Measurements from ENCODE around the gene KCNQ2. TPM values are rescaled to one million over a fixed set of nuclear protein-coding genes. Genes with fewer than 3 reads are reported as not detected.

Gene KCNQ2
- total RNA-seq, 2 donors from 2014 or later = 0.33 TPM; not detected in 1

DNA sequence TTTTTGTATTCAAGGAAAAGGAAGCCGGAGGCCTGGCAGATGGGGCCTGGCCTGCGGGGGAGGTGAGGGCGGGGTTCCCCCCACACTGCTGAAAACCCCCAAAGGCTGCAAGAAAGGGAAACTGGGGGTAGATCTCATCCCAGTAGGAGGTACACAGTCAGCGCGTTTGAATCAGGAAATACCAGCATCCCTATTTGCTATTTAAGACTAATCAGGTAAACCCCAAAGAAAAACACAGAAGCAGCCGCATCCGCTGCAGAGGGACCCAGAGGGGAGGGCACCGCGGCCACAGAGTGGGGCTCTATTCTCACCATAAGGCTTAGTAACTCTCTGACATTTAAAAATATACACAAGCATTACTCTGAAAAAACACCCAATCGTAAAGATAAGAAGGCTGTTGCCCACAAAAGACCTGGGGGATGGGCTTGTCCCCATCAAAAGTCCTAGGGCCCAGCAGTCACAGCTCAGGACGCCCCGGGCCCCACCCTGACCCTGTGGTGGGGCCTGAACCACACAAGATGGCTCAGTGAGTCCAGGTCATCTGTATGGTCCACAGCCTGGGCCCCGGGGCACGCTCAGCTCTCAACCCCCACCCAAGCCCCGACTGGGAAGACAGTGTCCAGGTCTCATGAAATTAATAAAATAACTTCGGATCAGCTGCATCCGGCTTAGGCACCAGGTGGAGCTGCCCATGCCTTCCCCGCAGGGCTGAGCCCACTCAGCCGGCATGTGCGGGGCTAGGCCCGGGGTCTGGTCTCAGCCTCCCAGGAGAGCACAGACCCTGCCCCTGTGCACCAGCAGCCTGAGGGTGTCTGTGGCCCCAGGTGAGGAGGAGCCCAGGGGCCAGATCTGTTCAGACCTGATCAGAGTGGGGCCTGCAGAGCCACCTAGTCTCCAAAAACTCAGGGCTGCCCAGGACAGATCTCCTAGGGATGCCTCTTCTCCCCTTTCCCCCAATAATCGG lies 31.0 kb downstream of the KCNQ2 start:
- peak overlapping the region; percentile 24 to 45 for H3K27ac Mint-ChIP-seq
- ATAC-seq (peak; percentile 54 to 81), DNase-seq (ENCODE audit: low spot score in 2 of 2) (peak in 1 of 2 donors; percentile 62)
- H3K36me3 Mint-ChIP-seq = no peaks in the 10 kb centered on the region
- H3K9me3 Mint-ChIP-seq = peaks cover 6 to 7% of the 10 kb centered on the region in 2 donors

DNA sequence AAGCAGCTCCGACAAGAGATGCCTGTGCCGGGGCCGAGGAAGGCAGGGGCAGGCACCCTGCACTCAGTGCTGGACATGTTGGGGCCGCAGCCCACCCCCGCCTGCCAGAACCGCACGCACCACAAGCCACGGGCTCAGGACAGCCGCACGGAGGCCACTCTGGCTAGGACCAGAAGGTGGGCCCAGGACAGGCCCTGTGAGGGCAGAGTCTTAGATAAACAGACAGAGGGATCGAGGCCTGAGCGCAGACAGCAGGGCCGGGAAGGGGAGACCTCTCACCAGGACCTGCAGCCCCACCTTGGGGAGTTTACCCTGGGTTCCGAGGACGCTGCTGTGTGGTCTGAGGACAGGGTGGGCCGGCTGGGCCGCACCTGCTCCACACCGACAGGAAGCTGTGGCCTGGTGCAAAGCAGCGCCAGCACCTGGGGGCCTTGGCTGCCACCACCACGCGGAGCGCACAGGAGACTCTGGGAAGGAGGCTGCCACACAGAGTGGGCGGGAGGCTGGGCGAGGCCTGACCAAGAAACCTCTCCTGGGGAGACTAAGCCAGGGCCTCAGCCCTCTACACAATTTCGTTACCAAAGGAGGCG lies 32.0 kb downstream of the KCNQ2 start:
- ATAC-seq = no peak
- Mint-ChIP-seq H3K36me3 (no peaks in the 10 kb centered on the region), H3K27ac (no peak overlapping the region), H3K9me3 (peaks cover 6 to 7% of the 10 kb centered on the region in 2 donors)
- no peak for DNase-seq (ENCODE audit: low spot score in 2 of 2)

DNA sequence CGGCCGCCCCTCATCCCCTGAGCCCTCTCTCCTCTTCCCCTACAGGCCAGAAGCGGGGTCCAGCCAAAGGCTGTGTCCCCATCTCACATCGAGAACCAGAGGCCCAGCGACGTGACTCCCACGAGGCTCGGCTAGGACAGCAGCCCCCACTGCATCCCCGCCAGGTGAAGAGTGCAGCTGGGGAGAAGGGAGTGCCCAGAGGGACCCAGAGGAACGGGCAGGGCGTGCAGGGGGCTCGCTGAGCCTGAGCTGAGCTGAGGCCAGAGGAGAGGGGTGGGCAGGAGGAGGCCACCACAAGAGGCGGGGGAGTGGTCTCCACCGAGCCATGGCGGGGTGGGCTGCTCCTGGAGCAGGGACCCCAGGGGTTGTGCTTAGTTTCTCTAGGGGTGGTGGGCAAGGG lies 32.6 kb downstream of the KCNQ2 start:
- Mint-ChIP-seq H3K27ac (no peak overlapping the region), H3K9me3 (peaks cover 6 to 7% of the 10 kb centered on the region in 2 donors), H3K36me3 (no peaks in the 10 kb centered on the region)
- DNase-seq (ENCODE audit: low spot score in 2 of 2) = no peak
- ATAC-seq = no peak

DNA sequence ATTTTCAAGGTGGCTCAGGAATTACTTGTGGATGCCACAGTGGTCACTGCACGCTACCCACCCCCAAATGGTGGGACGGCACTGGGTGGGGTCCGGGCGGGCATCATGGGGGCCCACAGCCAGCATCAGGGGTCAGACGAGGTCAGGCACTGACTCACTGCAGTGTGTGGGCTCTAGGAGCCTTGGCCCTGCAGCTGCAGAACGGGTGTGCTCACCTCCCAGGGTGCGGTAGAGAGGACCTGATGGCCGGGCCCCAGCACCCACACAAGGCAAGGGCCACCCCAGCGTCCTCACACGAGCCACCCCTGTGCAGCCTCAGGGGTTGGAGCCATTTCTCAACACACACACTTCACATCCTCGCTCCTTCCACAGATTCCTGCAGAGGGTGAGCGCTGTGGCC lies 34.3 kb downstream of the KCNQ2 start:
- peaks cover 4 to 5% of the 10 kb centered on the region in 2 donors for H3K9me3 Mint-ChIP-seq
- no peak overlapping the region for H3K27ac Mint-ChIP-seq
- no peak for ATAC-seq
- no peak for DNase-seq (ENCODE audit: low spot score in 2 of 2)
- no peaks in the 10 kb centered on the region for H3K36me3 Mint-ChIP-seq

DNA sequence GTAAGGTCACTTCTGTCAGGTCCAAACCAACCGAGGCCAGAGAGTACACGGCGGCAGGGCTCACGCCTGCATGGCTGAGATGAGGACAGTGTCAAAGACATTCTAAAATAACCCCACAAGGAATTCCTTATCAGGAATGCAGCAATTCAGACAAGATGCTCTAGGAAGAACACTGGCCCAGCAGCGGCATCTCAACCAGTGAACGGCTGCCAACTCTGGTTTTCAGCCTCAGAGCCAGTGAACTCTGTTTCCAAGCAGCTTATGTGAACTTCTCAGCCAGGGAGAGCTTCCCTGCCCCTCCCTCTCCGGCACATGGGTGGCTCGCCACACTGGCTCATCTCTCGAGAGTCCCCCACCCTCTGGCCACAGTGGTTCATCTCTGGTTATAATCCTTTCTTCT lies 36.9 kb downstream of the KCNQ2 start:
- Mint-ChIP-seq H3K27ac (no peak overlapping the region), H3K36me3 (no peaks in the 10 kb centered on the region), H3K9me3 (no peaks in the 10 kb centered on the region)
- ATAC-seq (no peak), DNase-seq (ENCODE audit: low spot score in 2 of 2) (no peak)

DNA sequence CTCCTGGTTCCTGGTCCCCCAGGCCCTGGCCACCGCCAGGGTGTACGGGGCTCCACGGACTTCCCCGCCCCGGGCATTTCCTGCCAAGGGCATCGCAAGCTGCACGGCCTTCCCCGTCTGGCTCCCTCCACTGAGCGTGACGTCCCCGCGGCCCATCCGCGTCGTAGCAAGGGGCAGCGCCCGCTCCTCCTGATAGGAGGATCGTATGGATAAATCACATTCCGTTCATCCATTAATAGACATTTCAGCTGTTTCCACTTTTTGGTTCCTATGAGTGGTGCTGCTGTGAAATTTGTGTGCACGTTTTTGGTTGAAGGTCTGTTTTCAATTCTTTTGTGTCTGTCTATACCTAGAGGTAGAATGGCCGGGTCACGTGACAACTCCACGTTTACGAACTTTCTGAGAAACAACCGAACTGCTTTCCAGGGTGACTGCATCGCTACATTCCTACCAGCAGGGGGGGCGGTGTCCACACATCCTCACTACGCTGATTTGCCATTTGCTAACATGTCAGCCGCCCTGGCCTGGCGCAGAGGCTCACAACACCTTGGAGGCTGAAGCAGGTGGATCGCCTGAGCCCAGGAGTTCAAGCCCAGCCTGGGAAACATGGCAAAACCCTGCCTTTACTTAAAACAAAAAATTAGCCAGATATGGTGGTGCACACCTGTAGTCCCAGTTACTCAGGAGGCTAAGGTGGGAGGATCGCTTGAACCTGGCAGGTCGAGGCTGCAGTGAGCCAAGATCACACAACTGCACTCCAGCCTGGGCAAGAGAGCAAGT lies 37.7 kb downstream of the KCNQ2 start:
- DNase-seq (ENCODE audit: low spot score in 2 of 2) (peak; percentile 76 to 80), ATAC-seq (peak; percentile 60 to 72)
- Mint-ChIP-seq H3K9me3 (no peaks in the 10 kb centered on the region), H3K27ac (peak overlapping the region in 1 of 2 donors; percentile 51), H3K36me3 (no peaks in the 10 kb centered on the region)

DNA sequence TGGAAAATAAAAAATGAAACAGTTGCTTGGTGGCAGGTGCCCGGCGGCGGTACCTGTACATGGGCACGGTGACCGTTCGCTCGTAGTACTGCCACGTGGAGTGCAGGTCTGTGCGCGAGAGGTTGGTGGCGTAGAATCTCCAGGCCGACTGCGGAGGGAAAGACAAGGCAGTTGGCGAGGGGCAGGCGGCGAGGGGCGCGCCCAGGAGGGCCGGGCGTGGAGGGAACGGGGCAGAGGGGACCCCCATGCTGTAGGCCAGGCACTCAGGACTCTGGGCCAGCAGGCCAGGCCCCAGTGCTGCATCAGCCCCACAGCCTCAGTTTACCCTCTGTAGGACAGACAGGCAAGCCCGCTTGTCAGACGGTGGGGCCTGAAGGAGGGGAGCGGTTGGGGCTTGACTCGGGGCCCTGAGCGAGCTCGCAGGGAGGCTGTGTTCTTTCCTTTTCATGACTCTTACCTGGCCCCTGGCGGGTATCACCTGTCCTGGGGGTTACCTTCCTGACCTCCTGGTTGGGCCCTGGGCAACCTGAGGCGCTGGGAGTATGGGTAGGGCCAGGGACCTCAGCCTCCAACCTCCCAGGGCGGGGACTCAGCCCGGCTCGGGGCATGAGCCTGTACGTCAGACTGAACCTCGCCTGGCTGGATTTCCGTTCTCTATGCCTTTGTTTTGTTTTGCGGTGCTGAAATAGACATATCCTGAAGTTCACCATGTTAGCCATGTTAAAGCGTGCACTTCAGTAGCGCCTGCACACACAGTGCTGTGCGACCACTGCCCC lies 38.5 kb downstream of the KCNQ2 start:
- H3K36me3 Mint-ChIP-seq = no peaks in the 10 kb centered on the region
- peak; percentile 26 to 42 for ATAC-seq
- H3K27ac Mint-ChIP-seq = peak overlapping the region in 1 of 2 donors; percentile 51
- DNase-seq (ENCODE audit: low spot score in 2 of 2) = peak in 1 of 2 donors; percentile 18
- H3K9me3 Mint-ChIP-seq = no peaks in the 10 kb centered on the region

DNA sequence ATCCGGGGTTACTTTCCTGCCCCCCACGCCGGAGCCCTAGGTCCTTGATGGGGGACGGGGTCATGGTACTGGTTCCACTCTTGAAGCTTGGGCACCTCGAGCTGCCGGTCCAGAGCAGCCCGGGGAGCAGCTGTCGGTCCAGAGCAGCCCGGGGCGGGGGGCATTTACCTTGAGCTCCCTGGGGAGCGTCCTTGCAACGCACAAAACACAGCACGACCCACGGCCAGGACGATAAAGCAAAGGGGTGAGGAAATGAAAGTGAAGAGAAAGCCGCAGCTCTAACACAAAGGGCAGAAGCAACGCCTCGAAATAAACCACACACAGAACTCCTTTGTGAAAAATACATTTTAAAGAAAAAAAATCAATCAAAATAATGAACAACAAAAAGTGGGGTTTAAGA lies 39.1 kb downstream of the KCNQ2 start:
- H3K27ac Mint-ChIP-seq = no peak overlapping the region
- no peaks in the 10 kb centered on the region for H3K36me3 Mint-ChIP-seq
- ATAC-seq = no peak

DNA sequence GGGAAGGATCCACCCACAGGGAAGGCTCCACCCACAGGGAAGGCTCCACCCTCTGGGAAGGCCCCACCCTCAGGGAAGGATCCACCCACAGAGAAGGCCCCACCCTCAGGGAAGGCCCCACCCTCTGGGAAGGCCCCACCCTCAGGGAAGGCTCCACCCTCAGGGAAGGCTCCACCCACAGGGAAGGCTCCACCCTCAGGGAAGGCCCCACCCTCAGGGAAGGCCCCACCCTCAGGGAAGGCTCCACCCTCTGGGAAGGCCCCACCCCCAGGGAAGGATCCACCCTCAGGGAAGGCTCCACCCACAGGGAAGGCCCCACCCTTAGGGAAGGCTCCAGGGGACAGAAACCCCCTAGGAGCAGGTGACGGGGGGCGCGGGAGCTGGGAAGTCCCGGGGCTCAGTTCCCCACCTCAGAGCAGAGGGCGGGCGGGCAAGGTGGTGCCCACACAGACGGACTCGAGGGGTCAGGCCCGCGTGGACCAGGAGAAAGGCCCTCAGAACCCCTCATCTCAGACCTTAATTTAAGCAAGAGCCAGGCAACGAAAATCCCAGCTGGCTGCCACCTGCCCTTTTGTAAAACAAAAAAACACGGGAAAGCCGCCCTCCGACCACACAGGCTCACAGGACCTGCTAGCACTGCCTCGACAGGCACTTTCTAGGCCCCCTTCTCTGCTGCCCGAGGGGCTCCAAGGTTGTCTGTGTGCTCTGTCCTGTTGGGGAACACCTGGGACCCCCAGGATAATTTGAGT lies 39.7 kb downstream of the KCNQ2 start:
- DNase-seq (ENCODE audit: low spot score in 2 of 2) = no peak
- no peaks in the 10 kb centered on the region for H3K36me3 Mint-ChIP-seq
- no peak overlapping the region for H3K27ac Mint-ChIP-seq
- H3K9me3 Mint-ChIP-seq = no peaks in the 10 kb centered on the region
- ATAC-seq = no peak

More for the DNA sequence above, 39.1 kb downstream of the KCNQ2 start:
- DNase-seq (ENCODE audit: low spot score in 2 of 2) = no peak
- no peaks in the 10 kb centered on the region for H3K9me3 Mint-ChIP-seq

DNA sequence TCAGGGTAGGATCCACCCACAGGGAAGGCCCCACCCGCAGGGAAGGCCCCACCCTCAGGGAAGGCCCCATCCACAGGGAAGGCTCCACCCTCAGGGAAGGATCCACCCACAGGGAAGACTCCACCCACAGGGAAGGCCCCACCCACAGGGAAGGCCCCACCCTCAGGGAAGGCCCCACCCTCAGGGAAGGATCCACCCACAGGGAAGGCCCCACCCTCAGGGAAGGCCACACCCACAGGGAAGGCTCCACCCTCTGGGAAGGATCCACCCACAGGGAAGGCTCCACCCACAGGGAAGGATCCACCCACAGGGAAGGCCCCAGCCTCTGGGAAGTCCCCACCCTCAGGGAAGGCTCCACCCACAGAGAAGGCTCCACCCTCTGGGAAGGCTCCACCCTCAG lies 40.5 kb downstream of the KCNQ2 start:
- ATAC-seq = no peak
- Mint-ChIP-seq H3K27ac (no peak overlapping the region), H3K36me3 (no peaks in the 10 kb centered on the region), H3K9me3 (no peaks in the 10 kb centered on the region)
- no peak for DNase-seq (ENCODE audit: low spot score in 2 of 2)

DNA sequence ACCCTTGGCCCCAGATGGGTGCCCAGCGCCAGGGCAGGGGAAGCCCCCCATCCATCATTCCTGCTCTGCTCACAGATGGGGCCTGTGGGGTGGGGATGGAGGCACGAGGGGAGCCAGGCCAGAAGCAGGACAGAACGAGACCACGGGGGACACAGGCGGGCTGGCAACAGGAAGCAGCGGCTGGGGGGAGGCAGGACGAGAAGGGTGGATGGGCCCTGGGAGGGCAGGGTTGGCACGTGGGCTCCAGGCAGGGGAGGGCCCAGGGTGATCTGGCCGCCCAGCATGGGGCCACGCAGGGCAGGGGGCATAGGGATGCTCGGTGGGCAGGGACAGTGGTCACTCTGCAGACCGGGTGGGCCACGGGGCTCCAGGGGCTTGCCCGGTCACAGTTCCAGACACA lies 41.6 kb downstream of the KCNQ2 start:
- no peaks in the 10 kb centered on the region for H3K36me3 Mint-ChIP-seq
- no peaks in the 10 kb centered on the region for H3K9me3 Mint-ChIP-seq
- ATAC-seq (no peak), DNase-seq (ENCODE audit: low spot score in 2 of 2) (no peak)
- no peak overlapping the region for H3K27ac Mint-ChIP-seq

DNA sequence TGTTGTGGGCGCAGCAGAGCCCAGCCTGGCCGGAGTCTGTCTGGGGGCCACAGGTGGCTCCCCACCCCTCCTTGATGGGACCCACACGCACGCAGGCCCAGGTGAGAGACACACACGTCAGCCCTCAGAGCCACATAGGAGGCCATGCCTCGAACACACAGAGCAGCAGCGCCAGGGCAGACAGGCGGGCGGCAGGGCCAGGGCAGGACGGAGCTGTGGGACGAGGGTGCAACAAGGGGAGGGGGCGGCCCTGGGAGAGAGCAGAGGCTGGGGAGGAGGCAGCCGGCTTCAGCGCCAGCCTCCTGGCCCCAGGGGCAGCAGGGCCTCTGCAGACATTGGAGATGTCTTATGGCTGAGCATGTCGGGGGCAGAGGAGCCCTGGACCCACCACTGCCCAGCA lies 42.5 kb downstream of the KCNQ2 start:
- no peak for DNase-seq (ENCODE audit: low spot score in 2 of 2)
- no peak overlapping the region for H3K27ac Mint-ChIP-seq
- no peaks in the 10 kb centered on the region for H3K36me3 Mint-ChIP-seq
- no peaks in the 10 kb centered on the region for H3K9me3 Mint-ChIP-seq
- ATAC-seq = no peak

DNA sequence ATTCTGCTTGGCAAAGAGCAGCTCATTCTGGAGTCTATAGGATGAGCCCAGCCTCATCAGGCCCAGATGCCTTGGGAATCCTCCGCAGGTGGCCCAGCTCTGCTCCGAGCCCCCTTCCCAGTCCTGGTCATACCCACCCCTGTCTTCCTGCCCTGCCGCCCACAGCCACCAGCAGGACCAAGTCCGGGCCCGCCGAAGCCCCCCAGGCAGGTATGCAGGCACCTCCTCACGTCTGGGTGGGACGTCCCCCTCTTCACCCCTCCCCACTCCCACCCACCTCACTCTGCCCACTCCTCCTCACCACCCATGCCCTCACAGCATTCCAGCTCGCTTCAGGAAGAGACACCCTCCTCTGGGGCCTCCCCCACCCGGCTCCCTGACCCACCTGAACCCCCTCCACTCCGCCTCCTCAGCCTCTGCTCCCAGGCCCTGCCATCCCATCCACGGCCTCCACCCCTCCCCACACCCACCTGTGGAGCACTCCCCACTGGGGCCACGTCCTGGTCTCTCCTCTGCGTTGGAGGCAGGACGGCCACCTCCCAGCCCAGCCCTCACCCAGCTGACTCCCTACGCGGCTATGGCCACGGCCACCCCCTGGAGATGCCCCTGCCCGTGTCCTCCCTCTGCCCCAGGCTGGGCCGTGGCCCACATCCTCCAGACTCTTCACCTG lies 43.4 kb downstream of the KCNQ2 start:
- no peaks in the 10 kb centered on the region for H3K36me3 Mint-ChIP-seq
- DNase-seq (ENCODE audit: low spot score in 2 of 2) (no peak), ATAC-seq (no peak)
- no peak overlapping the region for H3K27ac Mint-ChIP-seq
- no peaks in the 10 kb centered on the region for H3K9me3 Mint-ChIP-seq

DNA sequence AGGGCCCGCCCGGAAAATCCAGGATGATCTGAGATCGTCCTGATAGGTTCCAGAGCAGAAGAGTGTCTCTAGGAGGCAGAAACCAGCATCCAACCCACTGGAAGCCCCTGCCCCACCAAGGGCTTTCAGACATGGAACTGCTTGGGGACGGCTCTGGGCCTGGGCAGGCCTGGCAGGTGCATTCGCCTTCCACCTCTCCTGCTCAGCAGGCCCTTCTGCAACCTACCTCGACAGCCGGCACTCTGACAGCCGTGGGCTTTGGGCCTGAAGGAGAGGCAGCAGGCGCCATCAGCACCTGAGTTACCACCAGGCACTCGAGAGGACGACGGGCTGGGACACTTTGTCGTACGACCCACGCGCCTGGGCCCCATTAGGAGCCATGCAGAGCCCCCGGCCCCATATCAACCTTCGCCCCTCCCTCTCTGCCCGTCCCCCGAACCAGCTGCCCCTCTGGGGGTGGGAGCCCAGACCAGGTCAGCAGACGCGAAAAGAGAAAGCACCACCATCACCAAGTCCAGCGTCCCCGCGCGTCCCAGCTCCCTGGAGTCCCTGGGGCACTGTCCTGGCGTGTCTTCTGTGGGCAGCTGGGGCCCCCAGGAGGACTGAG lies 44.6 kb downstream of the KCNQ2 start:
- Mint-ChIP-seq H3K36me3 (no peaks in the 10 kb centered on the region), H3K9me3 (no peaks in the 10 kb centered on the region), H3K27ac (no peak overlapping the region)
- DNase-seq (ENCODE audit: low spot score in 2 of 2) (no peak), ATAC-seq (no peak)

DNA sequence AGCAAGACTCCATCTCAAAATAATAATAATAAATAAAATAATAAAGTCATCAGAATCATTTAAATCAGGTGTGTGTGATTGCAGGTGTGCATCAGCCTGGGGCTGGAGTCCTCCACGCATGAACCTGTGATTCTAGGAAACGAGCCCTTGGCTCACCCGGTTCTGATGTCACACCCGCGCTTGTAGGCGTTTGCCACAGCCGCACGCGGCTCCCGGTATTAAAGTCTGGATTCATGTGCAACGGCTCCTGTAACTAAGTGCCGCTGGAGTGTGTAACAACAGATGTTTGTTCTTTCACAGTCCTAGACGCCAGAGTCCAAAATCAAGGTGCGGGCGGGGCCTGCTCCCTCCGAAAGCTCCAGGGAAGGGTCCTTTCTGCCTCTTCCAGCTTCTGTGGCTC lies 45.2 kb downstream of the KCNQ2 start:
- no peak overlapping the region for H3K27ac Mint-ChIP-seq
- no peaks in the 10 kb centered on the region for H3K9me3 Mint-ChIP-seq
- DNase-seq (ENCODE audit: low spot score in 2 of 2) (no peak), ATAC-seq (no peak)
- H3K36me3 Mint-ChIP-seq = no peaks in the 10 kb centered on the region

Measured in activated naive CD4-positive, alpha-beta T cell treated with anti-CD3 and anti-CD28 coated beads, Interleukin-2, amount 50 U/mL, for 72 hours (primary cell).